ENCODE data around the gene DTD1.
A peak's percentile ranks its signal among the peaks of the same experiment; 100 is the strongest.

DTD1 gene

DNA sequence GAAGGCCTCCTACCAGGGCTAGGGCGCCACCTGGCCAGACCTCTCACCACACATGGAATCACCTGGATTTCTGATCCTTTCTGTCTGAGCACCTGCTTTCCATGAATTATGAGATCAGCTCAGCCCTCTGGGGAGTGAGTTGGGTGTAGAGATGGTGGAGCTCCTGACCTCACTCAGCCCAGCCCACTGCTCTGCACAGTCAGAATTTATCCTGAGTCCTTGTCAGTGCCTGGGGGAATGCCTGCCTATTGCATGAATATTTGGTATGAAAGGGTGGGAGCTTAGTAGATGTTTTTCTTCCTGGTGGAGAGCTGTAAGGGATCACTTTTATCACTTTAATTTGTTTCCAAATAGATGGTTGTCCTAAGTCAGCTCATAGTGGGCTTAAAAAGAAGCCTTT is 47.5 kb downstream of the DTD1 start:
- TF ChIP-seq, protein P1, sequence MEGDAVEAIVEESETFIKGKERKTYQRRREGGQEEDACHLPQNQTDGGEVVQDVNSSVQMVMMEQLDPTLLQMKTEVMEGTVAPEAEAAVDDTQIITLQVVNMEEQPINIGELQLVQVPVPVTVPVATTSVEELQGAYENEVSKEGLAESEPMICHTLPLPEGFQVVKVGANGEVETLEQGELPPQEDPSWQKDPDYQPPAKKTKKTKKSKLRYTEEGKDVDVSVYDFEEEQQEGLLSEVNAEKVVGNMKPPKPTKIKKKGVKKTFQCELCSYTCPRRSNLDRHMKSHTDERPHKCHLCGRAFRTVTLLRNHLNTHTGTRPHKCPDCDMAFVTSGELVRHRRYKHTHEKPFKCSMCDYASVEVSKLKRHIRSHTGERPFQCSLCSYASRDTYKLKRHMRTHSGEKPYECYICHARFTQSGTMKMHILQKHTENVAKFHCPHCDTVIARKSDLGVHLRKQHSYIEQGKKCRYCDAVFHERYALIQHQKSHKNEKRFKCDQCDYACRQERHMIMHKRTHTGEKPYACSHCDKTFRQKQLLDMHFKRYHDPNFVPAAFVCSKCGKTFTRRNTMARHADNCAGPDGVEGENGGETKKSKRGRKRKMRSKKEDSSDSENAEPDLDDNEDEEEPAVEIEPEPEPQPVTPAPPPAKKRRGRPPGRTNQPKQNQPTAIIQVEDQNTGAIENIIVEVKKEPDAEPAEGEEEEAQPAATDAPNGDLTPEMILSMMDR (IDR thresholded peaks at IDR 0.05) = no peak
- no peak overlapping the region for H3K4me3 ChIP-seq
- H3K27me3 ChIP-seq = no peaks in the 10 kb centered on the region
- peaks cover 0 to 16% (median 9%) of the 10 kb centered on the region in 3 donors for H3K36me3 ChIP-seq
- no peak for DNase-seq
- peaks cover 0 to 14% (median 4%) of the 10 kb centered on the region in 4 donors for H3K4me1 ChIP-seq
- intact Hi-C loops (cut with DNase I; ENCODE audit: low total_unique reads) = loop anchor here (10.0 kb wide), 1 partner anchor 1019 kb away; no protein-coding TSS in a partner anchor
- H3K9me3 ChIP-seq = no peaks in the 10 kb centered on the region
- no peak overlapping the region for H3K27ac ChIP-seq

DNA sequence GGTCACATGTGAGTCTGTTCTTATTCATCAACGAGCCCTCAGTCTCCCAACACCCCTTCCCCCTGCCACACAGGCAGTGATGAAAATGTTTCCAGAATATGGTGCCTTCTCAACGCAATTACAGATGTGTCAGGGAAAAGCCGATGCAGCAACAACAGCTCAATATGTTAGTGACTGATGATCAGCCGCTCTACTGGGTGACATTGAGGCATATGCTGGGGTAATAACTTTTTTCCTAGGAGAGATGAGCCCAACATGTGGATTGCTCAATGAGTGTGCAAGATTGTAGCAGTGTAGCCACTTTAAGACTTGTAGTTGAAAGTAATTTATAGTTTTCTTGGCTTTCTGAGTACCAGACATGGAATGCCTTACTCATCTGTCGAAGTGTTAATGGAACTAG is 49.4 kb downstream of the DTD1 start:
- Histone ChIP-seq H3K9me3 (no peaks in the 10 kb centered on the region), H3K27ac (no peak overlapping the region), H3K36me3 (peaks cover 0 to 9% (median 4%) of the 10 kb centered on the region in 3 donors), H3K4me1 (peaks cover 0 to 14% (median 4%) of the 10 kb centered on the region in 4 donors), H3K4me3 (no peak overlapping the region), H3K27me3 (no peaks in the 10 kb centered on the region)
- TF ChIP-seq, protein P1 (IDR thresholded peaks at IDR 0.05) = no peak
- DNase-seq = no peak
- intact Hi-C loops (cut with DNase I; ENCODE audit: low total_unique reads) = loop anchor here (10.0 kb wide), 1 partner anchor 1018 kb away; no protein-coding TSS in a partner anchor

DNA sequence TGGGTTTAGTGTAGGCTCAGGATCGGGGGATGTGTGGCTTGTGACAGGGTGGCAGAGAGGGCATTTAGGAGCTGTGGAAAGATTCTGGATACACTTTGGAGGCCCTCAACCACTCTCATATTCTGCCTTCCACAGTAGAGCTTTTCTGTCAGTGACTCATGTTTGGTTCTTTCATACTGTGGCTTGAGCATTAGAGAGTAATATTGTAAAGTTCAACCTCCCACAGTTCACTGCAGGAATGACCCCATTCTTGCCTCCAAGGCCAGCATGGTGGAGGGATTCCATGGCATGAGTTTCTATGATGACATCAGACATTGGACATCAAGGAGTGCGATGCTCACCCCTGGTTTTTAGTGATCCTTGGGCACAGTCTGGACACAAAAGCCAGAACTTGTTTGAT is 50.9 kb downstream of the DTD1 start:
- Histone ChIP-seq H3K27ac (peak overlapping the region in 1 of 2 donors; percentile 32), H3K4me1 (peaks cover 0 to 14% (median 4%) of the 10 kb centered on the region in 4 donors), H3K4me3 (no peak overlapping the region), H3K27me3 (no peaks in the 10 kb centered on the region), H3K9me3 (no peaks in the 10 kb centered on the region), H3K36me3 (peaks cover 0 to 9% (median 4%) of the 10 kb centered on the region in 3 donors)
- no peak for DNase-seq
- TF ChIP-seq, protein P1 (IDR thresholded peaks at IDR 0.05) = no peak
- intact Hi-C loops (cut with DNase I; ENCODE audit: low total_unique reads) = loop anchor here (10.0 kb wide), 1 partner anchor 1016 kb away; no protein-coding TSS in a partner anchor

DNA sequence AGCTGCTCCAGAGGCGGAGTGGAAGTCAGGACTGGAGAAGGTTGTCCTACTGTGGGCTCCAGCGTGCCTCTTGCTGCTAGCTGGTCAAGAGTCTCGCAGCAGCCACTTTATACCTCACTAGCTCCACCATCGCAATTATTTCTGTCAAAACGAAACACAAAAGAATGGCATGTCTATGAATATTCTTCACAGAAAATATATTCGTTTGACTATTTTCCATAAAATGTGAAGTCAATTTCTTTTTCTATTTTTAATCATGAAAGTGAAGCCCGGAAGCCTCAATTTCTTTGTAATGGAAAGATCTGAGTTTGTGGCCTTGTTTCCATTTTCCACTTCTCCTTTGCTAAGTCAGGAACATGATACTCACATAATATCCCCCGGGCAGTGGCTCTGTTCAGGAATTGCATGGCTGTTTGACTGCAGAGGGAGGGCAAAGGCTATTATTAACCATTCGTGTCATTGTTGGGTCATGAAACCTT is 51.7 kb downstream of the DTD1 start:
- Histone ChIP-seq H3K9me3 (no peaks in the 10 kb centered on the region), H3K4me3 (no peak overlapping the region), H3K4me1 (peaks cover 0 to 14% (median 4%) of the 10 kb centered on the region in 4 donors), H3K27me3 (no peaks in the 10 kb centered on the region), H3K36me3 (peaks cover 0 to 5% (median 3%) of the 10 kb centered on the region in 3 donors), H3K27ac (peak overlapping the region; percentile 6 to 32)
- intact Hi-C loops (cut with DNase I; ENCODE audit: low total_unique reads) = loop anchor here (10.0 kb wide), 1 partner anchor 1015 kb away; no protein-coding TSS in a partner anchor
- no peak for DNase-seq
- TF ChIP-seq, protein P1 (IDR thresholded peaks at IDR 0.05) = no peak

DNA sequence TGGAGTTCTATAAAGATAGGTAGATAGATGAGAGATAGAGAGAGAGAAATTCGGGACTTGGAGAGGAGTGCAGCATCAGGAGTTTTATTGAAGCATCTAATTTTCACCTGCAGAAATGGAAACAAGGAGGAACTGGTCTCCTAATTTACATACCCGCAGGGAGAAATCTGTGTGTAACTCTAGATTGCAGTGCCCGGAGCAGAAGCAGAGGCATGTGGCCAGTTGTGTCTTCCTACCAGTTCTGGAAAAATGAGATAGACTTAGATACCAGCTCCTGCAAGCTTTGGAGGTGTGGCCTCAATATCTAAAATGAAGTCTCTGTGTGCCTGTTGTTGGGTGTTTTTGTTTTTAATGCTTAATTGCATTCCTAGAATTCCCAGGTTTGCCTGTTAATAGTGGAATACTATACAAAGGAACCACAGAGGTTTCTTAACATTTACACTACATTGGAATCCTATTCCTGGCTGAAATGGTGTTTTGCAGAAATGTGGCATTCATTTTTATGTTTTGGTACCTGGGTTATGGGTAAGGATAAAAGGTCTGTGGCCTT is 57.4 kb downstream of the DTD1 start:
- no peak for DNase-seq

More for the DNA sequence above, 57.4 kb downstream of the DTD1 start:
- Histone ChIP-seq H3K4me1 (peaks cover 0 to 11% (median 3%) of the 10 kb centered on the region in 4 donors), H3K27me3 (no peaks in the 10 kb centered on the region), H3K27ac (no peak overlapping the region), H3K9me3 (no peaks in the 10 kb centered on the region), H3K36me3 (no peaks in the 10 kb centered on the region), H3K4me3 (no peak overlapping the region)
- intact Hi-C loops (cut with DNase I; ENCODE audit: low total_unique reads) = no loop called here
- TF ChIP-seq, protein P1 (IDR thresholded peaks at IDR 0.05) = no peak

Data from tibial artery (tissue), 4 donors.